ENCODE results near the gene ZNF146. TPM values are rescaled to one million over a fixed set of nuclear protein-coding genes. Genes with fewer than 3 reads are reported as not detected.

The ZNF146 gene
- total RNA-seq, 2 donors from 2014 or later, result 115 to 121 TPM

DNA sequence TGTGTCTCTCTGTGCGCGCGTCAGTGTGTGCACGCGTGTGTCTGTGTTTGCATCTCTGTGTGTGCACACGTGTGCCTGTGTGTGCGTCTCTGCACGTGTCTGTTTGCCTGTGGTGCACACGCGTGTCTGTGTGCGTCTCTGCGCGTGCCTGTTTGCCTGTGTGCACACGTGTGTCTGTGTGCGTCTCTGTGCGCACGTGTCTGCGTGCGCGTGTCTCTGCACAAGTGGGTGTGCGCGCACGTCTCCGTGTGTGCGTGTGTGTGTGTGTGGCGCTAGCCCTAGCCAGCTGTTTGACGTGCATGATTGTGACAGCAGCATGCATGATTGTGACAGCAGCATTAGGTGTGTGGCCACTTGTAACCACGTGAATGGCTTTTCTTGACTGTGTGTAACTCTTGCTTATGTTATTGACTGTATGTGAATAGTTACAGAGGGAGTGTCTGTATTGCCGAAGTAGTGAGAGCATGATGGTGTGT, 31.1 kb downstream of the ZNF146 start:
- DNase-seq (no peak), ATAC-seq (replicated peaks in 1 of 2) (no peak)
- Mint-ChIP-seq H3K4me3 (no peak overlapping the region), H3K4me1 (ENCODE audit: low read depth) (no peaks in the 10 kb centered on the region), H3K27ac (peak overlapping the region; percentile 2), H3K27me3 (ENCODE audit: low read depth) (peaks cover 4% of the 10 kb centered on the region), H3K9me3 (peaks cover 14 to 23% of the 10 kb centered on the region in 2 donors), H3K36me3 (ENCODE audit: insufficient read depth in 2 of 2) (peaks cover 17 to 25% of the 10 kb centered on the region in 2 donors)

DNA sequence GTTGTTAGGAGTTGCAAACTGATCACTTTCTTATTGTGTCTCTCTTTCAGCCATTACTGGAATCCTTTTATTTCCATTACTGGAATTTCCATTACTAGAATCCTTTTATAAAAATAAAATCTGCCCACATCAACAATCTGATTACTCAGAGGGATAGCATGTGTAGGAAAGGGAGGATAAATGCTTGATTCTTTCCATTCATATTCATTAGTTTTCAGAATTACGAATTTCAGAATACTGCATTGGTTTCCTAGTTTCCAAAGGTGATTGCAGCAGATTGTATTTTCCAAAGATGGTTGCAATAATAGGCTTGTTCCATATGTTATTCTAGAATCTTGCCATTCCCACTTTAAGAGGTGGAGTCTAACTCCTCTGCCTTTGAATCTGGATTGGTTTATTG, 37.1 kb downstream of the ZNF146 start:
- Mint-ChIP-seq H3K36me3 (ENCODE audit: insufficient read depth in 2 of 2) (peaks cover 11 to 22% of the 10 kb centered on the region in 2 donors), H3K4me3 (no peak overlapping the region), H3K9me3 (peaks cover 12 to 16% of the 10 kb centered on the region in 2 donors), H3K4me1 (ENCODE audit: low read depth) (no peaks in the 10 kb centered on the region), H3K27ac (no peak overlapping the region), H3K27me3 (ENCODE audit: low read depth) (no peaks in the 10 kb centered on the region)
- DNase-seq (no peak), ATAC-seq (replicated peaks in 1 of 2) (no peak)

DNA sequence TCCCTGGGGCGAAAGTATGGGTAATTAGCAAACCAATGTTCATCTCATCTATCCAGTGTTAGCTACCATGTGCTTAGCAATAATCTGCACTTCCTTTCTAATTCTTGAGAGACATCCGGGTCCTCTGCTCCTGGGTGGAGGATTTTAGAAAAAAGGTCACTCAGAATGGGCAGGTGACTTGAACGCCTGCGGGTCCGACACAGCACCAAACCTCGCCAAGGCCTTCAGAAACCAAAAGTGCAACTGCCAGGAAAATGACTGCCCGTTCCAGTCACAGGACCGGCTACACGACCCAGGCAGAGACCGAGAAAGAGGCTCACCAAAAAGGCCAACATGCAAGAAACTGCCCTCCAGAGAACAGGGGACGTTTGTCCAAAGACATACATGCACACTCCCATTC, 39.9 kb downstream of the ZNF146 start:
- peaks cover 8 to 11% of the 10 kb centered on the region in 2 donors for H3K9me3 Mint-ChIP-seq

DNA sequence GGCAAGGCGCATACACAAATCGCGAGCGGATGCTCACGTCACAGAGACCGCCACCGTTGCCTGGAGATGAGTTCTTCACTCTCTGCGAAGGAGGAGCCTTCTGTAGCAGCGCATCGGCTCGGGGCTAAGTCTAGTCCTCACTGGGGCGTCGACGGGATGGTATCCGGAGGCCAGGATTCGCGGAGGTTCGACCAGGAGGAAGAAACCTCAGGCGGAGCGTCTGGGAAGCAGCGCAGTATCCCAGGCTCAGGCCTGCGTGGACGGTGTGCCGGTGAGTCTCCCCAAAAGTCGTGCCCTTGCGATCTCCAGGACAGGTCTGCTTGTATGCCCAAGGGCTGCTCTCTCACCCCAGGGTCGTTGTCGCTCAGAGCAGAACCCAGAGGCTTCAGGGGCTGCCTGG, 40.4 kb downstream of the ZNF146 start:
- no peaks in the 10 kb centered on the region for H3K27me3 Mint-ChIP-seq (ENCODE audit: low read depth)
- H3K4me1 Mint-ChIP-seq (ENCODE audit: low read depth), result no peaks in the 10 kb centered on the region
- DNase-seq, result no peak
- H3K9me3 Mint-ChIP-seq, result peaks cover 8 to 11% of the 10 kb centered on the region in 2 donors
- no peak overlapping the region for H3K4me3 Mint-ChIP-seq
- H3K36me3 Mint-ChIP-seq (ENCODE audit: insufficient read depth in 2 of 2), result peaks cover 10 to 20% of the 10 kb centered on the region in 2 donors
- no peak overlapping the region for H3K27ac Mint-ChIP-seq
- ATAC-seq (replicated peaks in 1 of 2), result no peak

More for the DNA sequence above, 39.9 kb downstream of the ZNF146 start:
- DNase-seq, result no peak
- Mint-ChIP-seq H3K27ac (no peak overlapping the region), H3K27me3 (ENCODE audit: low read depth) (no peaks in the 10 kb centered on the region), H3K36me3 (ENCODE audit: insufficient read depth in 2 of 2) (peaks cover 10 to 20% of the 10 kb centered on the region in 2 donors), H3K4me1 (ENCODE audit: low read depth) (no peaks in the 10 kb centered on the region), H3K4me3 (no peak overlapping the region)
- no peak for ATAC-seq (replicated peaks in 1 of 2)

DNA sequence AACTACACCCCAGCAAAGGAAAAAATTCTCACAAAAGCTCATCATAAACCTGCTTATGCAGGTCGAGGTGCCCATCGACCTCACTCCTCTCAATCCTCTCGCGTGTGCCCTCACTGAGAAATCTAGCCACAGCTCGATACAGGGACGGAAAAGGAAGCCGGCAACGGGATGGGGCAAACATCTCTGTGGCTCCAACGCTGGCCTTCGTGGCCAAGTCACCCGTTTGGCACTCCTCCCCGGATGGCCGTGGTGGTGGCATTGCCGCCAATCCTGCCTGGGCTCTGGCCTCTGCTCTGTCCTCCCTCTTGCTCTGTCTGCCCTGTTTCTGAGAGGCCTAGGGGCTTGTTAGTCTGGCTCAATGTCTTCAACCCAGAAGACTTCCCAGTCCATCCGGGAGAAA, 41.2 kb downstream of the ZNF146 start:
- no peak for DNase-seq
- Mint-ChIP-seq H3K27me3 (ENCODE audit: low read depth) (no peaks in the 10 kb centered on the region), H3K36me3 (ENCODE audit: insufficient read depth in 2 of 2) (peaks cover 10 to 20% of the 10 kb centered on the region in 2 donors), H3K27ac (no peak overlapping the region), H3K9me3 (peaks cover 8 to 11% of the 10 kb centered on the region in 2 donors), H3K4me3 (no peak overlapping the region), H3K4me1 (ENCODE audit: low read depth) (no peaks in the 10 kb centered on the region)
- no peak for ATAC-seq (replicated peaks in 1 of 2)

DNA sequence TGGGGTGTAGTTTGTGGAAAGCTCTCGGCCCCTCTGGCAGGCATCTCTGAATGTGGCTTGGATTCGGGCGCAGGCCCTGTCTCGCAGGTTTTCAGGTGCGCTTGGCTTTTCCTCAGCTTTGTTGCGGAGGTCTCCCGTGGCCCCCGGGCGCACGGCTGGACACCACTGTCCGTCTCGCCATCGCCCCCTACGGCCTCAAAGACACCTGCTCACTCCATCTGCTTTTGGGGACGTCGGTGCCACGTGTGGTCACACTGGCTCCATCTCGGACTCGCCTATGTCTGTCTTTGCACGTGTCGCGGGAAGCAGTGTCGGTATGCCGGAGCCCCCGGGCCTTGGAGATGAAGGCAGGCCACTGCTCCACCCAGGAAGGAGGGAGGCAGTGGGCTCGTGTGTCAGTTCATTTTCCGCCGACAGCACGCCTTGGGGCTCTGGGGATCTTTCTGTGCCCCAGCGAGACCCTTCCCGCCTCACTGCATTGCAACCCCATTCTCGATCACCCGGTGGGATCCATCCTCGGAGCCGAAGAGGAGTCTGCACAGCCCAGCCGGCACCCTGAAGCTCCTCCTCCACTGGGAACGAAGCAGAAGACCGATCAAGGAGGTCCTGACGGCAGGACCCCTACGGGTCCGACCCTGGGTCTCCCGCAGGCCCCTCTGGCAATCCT, 42.1 kb downstream of the ZNF146 start:
- Mint-ChIP-seq H3K36me3 (ENCODE audit: insufficient read depth in 2 of 2) (peaks cover 9 to 18% of the 10 kb centered on the region in 2 donors), H3K4me3 (no peak overlapping the region), H3K9me3 (peaks cover 6 to 11% of the 10 kb centered on the region in 2 donors), H3K4me1 (ENCODE audit: low read depth) (no peaks in the 10 kb centered on the region), H3K27me3 (ENCODE audit: low read depth) (no peaks in the 10 kb centered on the region), H3K27ac (no peak overlapping the region)
- ATAC-seq (replicated peaks in 1 of 2) (no peak), DNase-seq (no peak)

DNA sequence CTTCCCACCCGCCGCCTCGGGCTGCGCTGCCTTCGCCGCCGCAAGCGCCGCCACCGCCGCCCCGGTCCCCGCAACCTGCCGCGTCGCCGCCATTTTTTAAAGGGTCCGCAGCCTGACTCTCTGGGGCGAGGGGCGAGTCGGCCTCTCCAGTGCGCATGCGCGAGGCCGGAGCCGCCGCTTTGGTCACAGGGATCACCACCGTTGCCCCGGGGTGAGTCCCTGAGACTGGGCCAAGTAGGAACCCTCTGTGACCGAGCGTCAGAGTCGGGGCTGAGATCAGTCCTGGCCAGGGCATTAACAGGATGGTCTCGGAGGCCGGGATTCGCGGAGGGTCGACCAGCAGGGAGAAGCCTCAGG, 42.6 kb downstream of the ZNF146 start:
- ATAC-seq (replicated peaks in 1 of 2), result no peak
- Mint-ChIP-seq H3K27ac (no peak overlapping the region), H3K4me1 (ENCODE audit: low read depth) (no peaks in the 10 kb centered on the region), H3K27me3 (ENCODE audit: low read depth) (no peaks in the 10 kb centered on the region), H3K4me3 (no peak overlapping the region), H3K36me3 (ENCODE audit: insufficient read depth in 2 of 2) (peaks cover 9 to 18% of the 10 kb centered on the region in 2 donors), H3K9me3 (peaks cover 6 to 8% of the 10 kb centered on the region in 2 donors)
- no peak for DNase-seq

DNA sequence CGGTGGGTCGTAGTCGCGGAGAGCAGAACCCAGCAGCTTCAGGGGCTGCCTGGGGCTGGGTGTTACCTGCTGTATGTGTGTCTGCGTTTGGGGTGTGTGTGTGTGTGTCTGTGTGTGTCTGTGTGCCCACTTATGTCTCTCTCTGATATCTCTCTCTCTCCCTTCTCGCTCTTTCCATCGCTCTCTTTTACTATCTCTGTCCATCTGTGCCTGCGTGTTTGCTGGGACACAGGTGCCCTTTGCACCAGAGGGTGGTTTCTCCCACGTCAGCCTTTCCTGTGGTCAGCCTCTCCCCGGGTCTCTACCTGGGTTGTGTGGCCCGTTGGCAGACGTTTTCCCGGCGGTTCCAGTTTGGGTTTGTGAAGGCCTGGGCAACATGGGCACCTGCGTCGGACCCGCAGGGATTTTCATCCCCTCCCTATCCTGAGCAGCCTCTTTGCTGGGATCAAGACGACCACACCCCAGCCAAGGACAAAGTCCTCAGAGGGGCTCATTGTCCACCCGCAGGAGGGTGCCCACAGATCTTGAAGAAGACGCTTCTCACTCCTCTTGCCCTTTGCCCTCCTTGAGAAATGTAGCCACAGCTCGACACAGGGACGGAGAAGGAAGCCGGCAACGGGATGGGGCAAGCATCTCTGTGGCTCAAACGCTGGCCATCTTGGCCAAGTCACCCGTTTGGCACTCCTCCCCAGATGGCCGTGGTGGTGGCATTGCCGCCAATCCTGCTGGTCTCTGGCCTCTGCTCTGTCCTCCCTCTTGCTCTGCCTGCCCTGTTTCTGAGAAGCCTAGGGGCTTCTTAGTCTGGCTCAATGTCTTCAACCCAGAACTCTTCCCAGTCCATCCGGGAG, 43.3 kb downstream of the ZNF146 start:
- no peak for DNase-seq
- Mint-ChIP-seq H3K4me3 (no peak overlapping the region), H3K4me1 (ENCODE audit: low read depth) (no peaks in the 10 kb centered on the region), H3K27me3 (ENCODE audit: low read depth) (no peaks in the 10 kb centered on the region), H3K27ac (no peak overlapping the region), H3K9me3 (peaks cover 9% of the 10 kb centered on the region in 2 donors), H3K36me3 (ENCODE audit: insufficient read depth in 2 of 2) (peaks cover 10 to 21% of the 10 kb centered on the region in 2 donors)
- no peak for ATAC-seq (replicated peaks in 1 of 2)

DNA sequence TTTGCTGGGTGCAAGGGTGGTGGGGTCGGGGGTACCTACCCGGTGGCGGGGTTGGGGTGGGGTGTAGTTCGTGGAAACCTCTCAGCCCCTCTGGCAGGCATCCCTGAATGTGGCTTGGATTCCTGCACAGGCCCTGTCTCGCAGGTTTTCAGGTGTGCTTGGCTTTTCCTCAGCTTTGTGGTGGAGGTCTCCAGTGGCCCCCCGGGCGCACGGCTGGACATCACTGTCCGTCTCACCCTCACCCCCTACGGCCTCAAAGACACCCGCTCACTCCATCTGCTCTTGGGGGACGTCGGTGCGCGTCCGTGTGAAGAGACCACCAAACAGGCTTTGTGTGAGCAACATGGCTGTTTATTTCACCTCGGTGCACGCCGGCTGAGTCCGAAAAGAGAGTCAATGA, 44.3 kb downstream of the ZNF146 start:
- Mint-ChIP-seq H3K27me3 (ENCODE audit: low read depth) (no peaks in the 10 kb centered on the region), H3K27ac (no peak overlapping the region), H3K4me3 (no peak overlapping the region), H3K9me3 (peaks cover 14% of the 10 kb centered on the region in 2 donors), H3K36me3 (ENCODE audit: insufficient read depth in 2 of 2) (peaks cover 14 to 29% of the 10 kb centered on the region in 2 donors), H3K4me1 (ENCODE audit: low read depth) (no peaks in the 10 kb centered on the region)
- DNase-seq (no peak), ATAC-seq (replicated peaks in 1 of 2) (no peak)

DNA sequence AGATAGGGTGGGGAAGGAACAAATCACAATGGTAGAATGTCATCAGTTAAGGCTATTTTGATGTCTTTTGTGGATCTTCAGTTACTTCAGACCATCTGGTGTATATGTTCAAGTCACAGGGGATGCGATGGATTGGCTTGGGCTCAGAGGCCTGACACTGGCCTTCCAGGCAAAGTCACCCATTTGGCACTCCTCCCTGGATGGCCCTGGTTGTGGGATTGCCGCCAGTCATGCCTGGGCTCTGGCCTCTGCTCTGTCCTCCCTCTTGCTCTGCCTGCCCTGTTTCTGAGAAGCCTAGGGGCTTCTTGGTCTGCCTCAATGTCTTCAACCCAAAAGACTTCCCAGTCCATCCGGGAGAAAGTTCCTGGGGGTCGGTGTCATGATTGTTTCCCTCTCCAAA, 50.2 kb downstream of the ZNF146 start:
- ATAC-seq (replicated peaks in 1 of 2) (no peak), DNase-seq (no peak)
- Mint-ChIP-seq H3K36me3 (ENCODE audit: insufficient read depth in 2 of 2) (peaks cover 19 to 26% of the 10 kb centered on the region in 2 donors), H3K9me3 (peaks cover 19 to 21% of the 10 kb centered on the region in 2 donors), H3K4me3 (no peak overlapping the region), H3K27ac (no peak overlapping the region), H3K4me1 (ENCODE audit: low read depth) (no peaks in the 10 kb centered on the region), H3K27me3 (ENCODE audit: low read depth) (no peaks in the 10 kb centered on the region)

DNA sequence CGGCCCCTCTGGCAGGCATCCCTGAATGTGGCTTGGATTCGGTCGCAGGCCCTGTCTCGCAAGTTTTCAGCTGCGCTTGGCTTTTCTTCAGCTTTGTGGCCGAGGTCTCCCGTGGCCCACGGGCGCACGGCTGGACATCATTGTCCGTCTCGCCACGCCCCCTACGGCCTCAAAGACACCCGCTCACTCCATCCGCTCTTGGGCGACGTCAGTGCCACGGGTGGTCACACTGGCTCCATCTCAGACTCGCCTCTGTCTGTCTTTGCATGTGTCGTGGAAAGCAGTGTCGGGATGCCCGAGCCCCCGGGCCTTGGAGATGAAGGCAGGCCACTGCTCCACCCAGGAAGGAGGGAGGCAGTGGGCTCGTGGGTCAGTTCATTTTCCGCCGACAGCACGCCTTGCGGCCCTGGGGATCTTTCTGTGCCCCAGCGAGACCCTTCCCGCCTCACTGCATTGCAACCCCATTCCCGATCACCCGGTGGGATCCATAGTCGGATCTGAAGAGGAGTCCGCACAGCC, 51.0 kb downstream of the ZNF146 start:
- DNase-seq, result no peak
- no peaks in the 10 kb centered on the region for H3K4me1 Mint-ChIP-seq (ENCODE audit: low read depth)
- peaks cover 19 to 21% of the 10 kb centered on the region in 2 donors for H3K9me3 Mint-ChIP-seq
- H3K27ac Mint-ChIP-seq, result no peak overlapping the region
- ATAC-seq (replicated peaks in 1 of 2), result no peak
- no peaks in the 10 kb centered on the region for H3K27me3 Mint-ChIP-seq (ENCODE audit: low read depth)
- H3K36me3 Mint-ChIP-seq (ENCODE audit: insufficient read depth in 2 of 2), result peaks cover 19 to 26% of the 10 kb centered on the region in 2 donors
- H3K4me3 Mint-ChIP-seq, result no peak overlapping the region

DNA sequence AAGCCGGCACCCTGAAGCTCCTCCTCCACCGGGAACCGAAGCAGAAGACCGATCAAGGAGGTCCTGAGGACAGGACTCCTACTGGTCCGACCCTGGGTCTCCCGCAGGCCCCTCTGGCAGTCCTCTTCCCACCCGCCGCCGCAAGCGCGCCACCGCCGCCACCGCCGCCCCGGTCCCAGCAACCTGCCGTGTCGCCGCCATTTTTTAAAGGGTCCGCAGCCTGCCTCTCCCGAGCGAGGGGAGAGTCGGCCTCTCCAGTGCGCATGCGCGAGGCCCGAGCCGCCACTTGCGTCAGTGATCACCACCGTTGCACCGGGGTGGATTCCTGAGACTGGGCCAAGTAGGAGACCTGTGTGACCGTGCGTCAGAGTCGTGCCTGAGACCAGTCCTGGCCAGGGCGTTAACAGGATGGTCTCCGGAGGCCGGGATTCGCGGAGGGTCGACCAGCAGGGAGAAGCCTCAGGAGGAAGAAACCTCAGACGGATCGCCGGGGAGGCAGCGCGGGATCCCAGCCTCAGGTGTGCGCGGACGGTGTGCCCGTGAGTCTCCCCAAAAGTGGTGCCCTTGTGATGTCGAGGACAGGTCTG, 51.6 kb downstream of the ZNF146 start:
- no peaks in the 10 kb centered on the region for H3K4me1 Mint-ChIP-seq (ENCODE audit: low read depth)
- H3K9me3 Mint-ChIP-seq, result peaks cover 19 to 21% of the 10 kb centered on the region in 2 donors
- no peak overlapping the region for H3K4me3 Mint-ChIP-seq
- no peak overlapping the region for H3K27ac Mint-ChIP-seq
- H3K36me3 Mint-ChIP-seq (ENCODE audit: insufficient read depth in 2 of 2), result peaks cover 19 to 26% of the 10 kb centered on the region in 2 donors
- DNase-seq (no peak), ATAC-seq (replicated peaks in 1 of 2) (no peak)
- no peaks in the 10 kb centered on the region for H3K27me3 Mint-ChIP-seq (ENCODE audit: low read depth)

Measured in activated T-cell treated with anti-CD3 and anti-CD28 coated beads, Interleukin-2, amount 50 U/mL, for 72 hours (primary cell).